HuH-7.5 (cell line): Measurements from ENCODE around the gene ZNF407.

ENCODE experiments used
- DNase-seq: peaks from one replicate; pipeline ENCODE4 v3.0.0; 2011; ENCODE audit warnings: low spot score

The ZNF407 gene

GRCh38 chr18:74832381-74832780 is 234.7 kb downstream of the ZNF407 start:
- DNase-seq, result no peak

- DNase-seq, result no peak
Observed at GRCh38 chr18:74832999-74833398, 235.3 kb downstream of the ZNF407 start.

- DNase-seq, result no peak
Observed at GRCh38 chr18:74834424-74835309, 237.0 kb downstream of the ZNF407 start.

- no peak for DNase-seq
Observed at GRCh38 chr18:74836296-74837139, 238.8 kb downstream of the ZNF407 start.

GRCh38 chr18:74840492-74841167 is 243.0 kb downstream of the ZNF407 start:
- DNase-seq, result no peak

- no peak for DNase-seq
Observed at GRCh38 chr18:74841248-74841647, 243.6 kb downstream of the ZNF407 start.

- DNase-seq, result no peak
Observed at GRCh38 chr18:74849301-74849700, 251.6 kb downstream of the ZNF407 start.

GRCh38 chr18:74856434-74856833 is 258.8 kb downstream of the ZNF407 start:
- DNase-seq, result no peak

GRCh38 chr18:74856928-74857327 is 259.3 kb downstream of the ZNF407 start:
- no peak for DNase-seq

GRCh38 chr18:74857901-74858300 is 260.2 kb downstream of the ZNF407 start:
- DNase-seq, result no peak

GRCh38 chr18:74861154-74861553 is 263.5 kb downstream of the ZNF407 start:
- DNase-seq, result peak; percentile 18

- DNase-seq, result no peak
Observed at GRCh38 chr18:74862094-74862493, 264.4 kb downstream of the ZNF407 start.

GRCh38 chr18:74866577-74866976 is 268.9 kb downstream of the ZNF407 start:
- DNase-seq, result no peak

GRCh38 chr18:74868461-74868860 is 270.8 kb downstream of the ZNF407 start:
- no peak for DNase-seq

GRCh38 chr18:74869904-74870863 is 272.5 kb downstream of the ZNF407 start:
- no peak for DNase-seq

GRCh38 chr18:74870950-74871349 is 273.3 kb downstream of the ZNF407 start:
- no peak for DNase-seq

GRCh38 chr18:74873629-74874028 is 276.0 kb downstream of the ZNF407 start:
- no peak for DNase-seq

GRCh38 chr18:74874351-74874750 is 276.7 kb downstream of the ZNF407 start:
- DNase-seq, result no peak

- no peak for DNase-seq
Observed at GRCh38 chr18:74876630-74877243, 279.1 kb downstream of the ZNF407 start.

GRCh38 chr18:74878267-74878666 is 280.6 kb downstream of the ZNF407 start:
- no peak for DNase-seq
